K562 (cell line): ENCODE measurements around the gene IGFBP4. TPM values are rescaled to one million over a fixed set of nuclear protein-coding genes. Genes with fewer than 3 reads are reported as not detected.
A peak's percentile ranks its signal among the peaks of the same experiment; 100 is the strongest.

ENCODE experiments used
- ATAC-seq: fragments of 200-7000 bp; cut with Tn5 transposase; 3 replicates; pipeline ENCODE4 v1.9.1; 2020; ENCODE audit warnings: moderate library complexity
- BruUV-seq: library from RNA; stranded (reverse); fragments of 400-500 nt; replicated peaks from 2 replicates; lab custom pipeline; 2021; lab: Mats Ljungman, UMichigan
- CTCF ChIA-PET: fragments of 300-600 bp; formaldehyde crosslinking; extraction: SDS; loops from one replicate; lab custom pipeline; 2021; ENCODE audit warnings: low intra/inter-chr PET ratio; lab: Yijun Ruan, JAX
- POLR2A ChIA-PET: fragments of 300-600, 350-650 bp; sonication (Branson Sonifier 250); formaldehyde crosslinking; extraction: SDS; loops from one replicate; lab custom pipeline; 2021; ENCODE audit warnings: antibody characterized with exemption, inconsistent platforms; lab: Yijun Ruan, JAX
- DNase-seq, 4 experiments: peaks; one replicate each; pipeline versions ENCODE4 v3.0.0 to v3.0.0-alpha.2; 2011 to 2018; ENCODE audit warnings: low spot score in 3 of 4, mixed read lengths in 3 of 4; ENCODE audit errors: extremely low read depth in 1 of 4
- FAIRE-seq: peaks from 2 replicates; lab custom pipeline; 2011; peaks lifted over from hg19 to GRCh38; lab: Jason Lieb, UNC
- H2AFZ ChIP-seq: 2 replicates; pipeline ENCODE4 v1.6.0; 2011; ENCODE audit warnings: low read depth, low read length, control low read depth, inconsistent platforms
- H3K27ac ChIP-seq: fragments of 200-600 bp; 3 replicates; pipeline ENCODE4 v1.8.0; 2011; ENCODE audit warnings: low read depth, mild to moderate bottlenecking, control low read depth, inconsistent platforms, low read length, moderate library complexity, mixed read lengths; ENCODE audit errors: extremely low read depth
- H3K27me3 ChIP-seq, 2 experiments: fragments of 300-600 bp in 1 of 2; 2 replicates in 1 of 2; 3 replicates in 1 of 2; pipeline versions ENCODE4 v1.6.0 to v1.8.0; 2011; ENCODE audit warnings: inconsistent platforms in 2 of 2, low read length in 2 of 2, mild to moderate bottlenecking in 1 of 2, mixed read lengths in 1 of 2, moderate library complexity in 1 of 2; ENCODE audit not compliant: control insufficient read depth in 2 of 2, insufficient read depth in 2 of 2
- H3K36me3 ChIP-seq: fragments of 300-600 bp; 3 replicates; pipeline ENCODE4 v1.8.0; 2011; ENCODE audit warnings: mild to moderate bottlenecking, low read length, inconsistent platforms; ENCODE audit not compliant: control insufficient read depth, insufficient read depth
- H3K4me1 ChIP-seq, 2 experiments: fragments of 200-600 bp in 1 of 2; replicated peaks in 1 of 2; 2 replicates in 1 of 2; 3 replicates in 1 of 2; pipeline versions ENCODE4 v1.5.1 to v1.8.0; 2011; ENCODE audit warnings: inconsistent platforms in 2 of 2, low read length in 2 of 2, mild to moderate bottlenecking in 1 of 2, mixed read lengths in 1 of 2, moderate library complexity in 1 of 2; ENCODE audit not compliant: control insufficient read depth in 2 of 2, insufficient read depth in 2 of 2
- H3K4me2 ChIP-seq: 2 replicates; pipeline ENCODE4 v1.6.1; 2011; ENCODE audit warnings: low read length, control low read depth, inconsistent platforms, mixed read lengths; ENCODE audit not compliant: insufficient read depth
- H3K4me3 ChIP-seq: fragments of 200-600 bp; sonication (generic), shearing (Covaris generic); 2 replicates; pipeline ENCODE4 v1.5.1; 2016; ENCODE audit warnings: control low read depth, inconsistent platforms
- H3K79me2 ChIP-seq: fragments of 200-600 bp; 3 replicates; pipeline ENCODE4 v1.8.0; 2011; ENCODE audit warnings: low read length, inconsistent platforms; ENCODE audit not compliant: control insufficient read depth, insufficient read depth
- H3K9ac ChIP-seq, 2 experiments: 2 replicates each; pipeline versions ENCODE4 v1.6.0 to v1.6.1; 2011; ENCODE audit warnings: low read depth in 2 of 2, low read length in 2 of 2, control low read depth in 1 of 2, inconsistent platforms in 1 of 2, mild to moderate bottlenecking in 1 of 2, mixed read lengths in 1 of 2; ENCODE audit not compliant: insufficient read depth in 1 of 2
- H3K9me1 ChIP-seq: one replicate; pipeline ENCODE4 v1.6.0; 2011; ENCODE audit warnings: inconsistent platforms, mild to moderate bottlenecking, low read length, moderate library complexity; ENCODE audit not compliant: control insufficient read depth, insufficient read depth
- H3K9me3 ChIP-seq: replicated peaks from 2 replicates; pipeline ENCODE4 v1.5.1; 2011; ENCODE audit warnings: low read depth, low read length, inconsistent platforms; ENCODE audit not compliant: control insufficient read depth, insufficient read depth
- H4K20me1 ChIP-seq: replicated peaks from 2 replicates; pipeline ENCODE4 v1.6.1; 2011; ENCODE audit warnings: low read length, inconsistent platforms, mixed read lengths; ENCODE audit not compliant: control insufficient read depth, insufficient read depth
- ARID1B ChIP-seq: fragments of 450-650 bp; IDR thresholded peaks from 2 replicates; pipeline ENCODE4 v1.6.1; 2016; ENCODE audit warnings: antibody characterized with exemption, mild to moderate bottlenecking, inconsistent platforms
- ATF1 ChIP-seq, 2 experiments: fragments of 450-650 bp in 1 of 2; IDR thresholded peaks; 2 replicates each; pipeline ENCODE4 v1.6.1; 2016; ENCODE audit warnings: missing compliant biosample characterization in 1 of 2, missing genetic modification characterization in 1 of 2
- FOSL1 ChIP-seq: fragments of 200-800 bp; sonication (Bioruptor generic); conservative IDR thresholded peaks from 2 replicates; pipeline ENCODE4 v1.6.1; 2016; ENCODE audit warnings: missing genetic modification characterization, missing compliant biosample characterization
- HDAC1 ChIP-seq, 2 experiments: fragments of 450-650 bp; IDR thresholded peaks; 2 replicates each; pipeline ENCODE4 v1.6.1; 2016 to 2017; ENCODE audit warnings: inconsistent platforms in 1 of 2, mild to moderate bottlenecking in 1 of 2, moderate library complexity in 1 of 2
- HDGF ChIP-seq: fragments of 450-650 bp; IDR thresholded peaks from 2 replicates; pipeline ENCODE4 v1.6.1; 2016
- NCOA2 ChIP-seq, 2 experiments: fragments of 450-650 bp; IDR thresholded peaks; 2 replicates each; pipeline ENCODE4 v1.6.1; 2018; ENCODE audit warnings: mild to moderate bottlenecking in 2 of 2, moderate library complexity in 1 of 2; ENCODE audit not compliant: partially characterized antibody in 2 of 2
- NFIX ChIP-seq: fragments of 250-450 bp; sonication (Bioruptor Pico); IDR thresholded peaks from 2 replicates; pipeline ENCODE4 v1.4.0; 2020; ENCODE audit warnings: low read depth, mild to moderate bottlenecking, moderate library complexity
- VEZF1 ChIP-seq: fragments of 200-800 bp; sonication (Bioruptor generic); IDR thresholded peaks from 2 replicates; pipeline ENCODE4 v1.6.1; 2017; ENCODE audit warnings: missing genetic modification characterization, missing compliant biosample characterization
- XRCC3 ChIP-seq: fragments of 450-650 bp; IDR thresholded peaks from 2 replicates; pipeline ENCODE4 v1.6.1; 2017; ENCODE audit warnings: mild to moderate bottlenecking, moderate library complexity
- ZNF23 ChIP-seq: fragments of 250-450 bp; sonication (Bioruptor Pico); IDR thresholded peaks from 2 replicates; pipeline ENCODE4 v1.4.0; 2020; ENCODE audit warnings: mild to moderate bottlenecking
- ZNF668 ChIP-seq: fragments of 250-450 bp; sonication (Bioruptor Pico); IDR thresholded peaks from 2 replicates; pipeline ENCODE4 v1.8.0; 2022; ENCODE audit warnings: mild to moderate bottlenecking, inconsistent platforms
- WGBS: fragments of 100-300 bp; shearing (Covaris generic); methylation state at CpG from one replicate; pipeline ENCODE4 v1.1.6; 2016; ENCODE audit warnings: low coverage, mixed read lengths; ENCODE audit not compliant: insufficient coverage; ENCODE audit errors: missing lambda C conversion rate; 5-methylcytosine and 5-hydroxymethylcytosine counted together
- in situ Hi-C: fragments of 300-500 bp; cut with MboI; formaldehyde crosslinking; loops from 4 replicates; pipeline ENCODE4 v1.15.0; 2018; ENCODE audit warnings: inconsistent platforms, mixed read lengths
- intact Hi-C: fragments of 100-400 bp; cut with micrococcal nuclease; formaldehyde crosslinking; loops from 2 replicates; pipeline ENCODE4 v1.14.2; 2022
- polyA plus RNA-seq, 8 experiments: library from polyadenylated mRNA; depleted of rRNA in 4 of 8; stranded (reverse) in 5 of 8; unstranded in 3 of 8; fragments of >200 nt; fragmentation: Nextera tagmentation in 2 of 8; fragmentation: Illumina TruSeq in 1 of 8; extraction: Ambion mirVana in 2 of 8; extraction: Trizol in 1 of 8; gene quantifications; 2 replicates each; pipeline versions ENCODE4 v1.2.1 to v1.2.3, GENCODE V29; 2011 to 2014; ENCODE audit warnings: inconsistent platforms in 1 of 8, missing spikeins in 1 of 8
- total RNA-seq, 7 experiments: library from RNA; depleted of rRNA in 6 of 7; stranded (reverse); fragments of >200 nt in 6 of 7; fragmentation: Illumina TruSeq in 2 of 7; extraction: Trizol in 2 of 7; gene quantifications; 2 replicates each; pipeline versions ENCODE4 v1.2.1 to v1.2.3, GENCODE V29; 2011 to 2021; ENCODE audit warnings: low replicate concordance in 1 of 7
- TF ChIP-seq, protein P1 (sequence below): fragments of 250-450 bp; sonication (Bioruptor Pico); IDR thresholded peaks from 2 replicates; pipeline ENCODE4 v1.9.0; 2021; ENCODE audit warnings: mild to moderate bottlenecking, inconsistent platforms
- TF ChIP-seq, protein P2 (sequence below): fragments of 450-650 bp; IDR thresholded peaks from 2 replicates; pipeline ENCODE4 v1.7.0; 2016; ENCODE audit warnings: borderline replicate concordance
- TF ChIP-seq, protein P3 (sequence below), 2 experiments: fragments of 450-650 bp; IDR thresholded peaks; 2 replicates each; pipeline ENCODE4 v1.6.1; 2016

The IGFBP4 gene
- total and polyA plus RNA-seq, 9 of the 15 experiments (the other 6 are each of a cell fraction or from before 2014, with no cell fraction given): 8.8 to 99.8 (median 18.6) TPM

DNA sequence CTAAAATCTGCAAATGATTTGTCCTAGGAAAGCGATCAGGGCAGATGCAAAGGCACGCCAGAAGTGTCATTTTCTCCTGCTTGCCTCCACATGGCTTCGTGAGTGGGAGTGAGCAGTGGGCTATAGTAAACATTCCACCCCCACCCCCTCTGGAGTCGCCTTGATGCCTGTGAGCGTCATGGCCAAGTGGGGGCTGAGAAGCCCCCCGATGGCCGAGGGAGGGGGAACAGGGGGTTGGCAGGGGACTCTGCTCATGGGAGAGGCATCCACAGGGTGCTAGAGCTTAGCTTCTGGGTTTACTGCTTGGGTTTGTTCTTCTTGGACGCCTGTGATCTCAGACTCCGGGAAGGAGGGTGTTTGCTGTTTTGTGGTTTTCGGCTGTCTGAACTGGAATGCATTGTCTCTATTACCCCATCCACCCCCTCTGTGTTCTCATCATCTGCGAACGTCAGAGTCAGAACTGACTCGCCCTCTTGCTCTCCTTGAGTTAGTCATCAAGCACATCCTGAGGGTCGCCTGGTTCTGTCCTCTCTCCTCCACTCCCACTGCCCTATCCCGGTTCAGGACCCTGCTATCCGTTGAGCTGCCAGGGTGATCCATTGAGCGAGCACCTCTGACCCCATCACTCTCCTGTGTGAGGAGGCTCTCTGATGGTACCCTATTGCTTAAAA, 42.7 kb downstream of the IGFBP4 start:
- H3K4me2 ChIP-seq: peak overlapping the region; percentile 44
- FAIRE-seq: peak; percentile 89
- ATAC-seq: peak; percentile 39
- H3K79me2 ChIP-seq: no peaks in the 10 kb centered on the region
- H2AFZ ChIP-seq: 0 out of 2 replicates have a peak overlapping the region, but pooled peaks have one; percentile 14
- peaks cover 34 to 35% of the 10 kb centered on the region in 2 experiments for H3K4me1 ChIP-seq
- in situ Hi-C loops (no loop called here), intact Hi-C loops (no loop called here)
- WGBS: 9% methylated on average over 17 of the region's 17 CpGs
- ChIA-PET CTCF (no interaction called here), POLR2A (interaction anchor here (0.7 to 2.9 kb wide), 3 partner anchors 10 to 1035 kb away, joined by 3 to 13 read pairs (median 3); no protein-coding TSS in a partner anchor)
- peak in 3 of 4 experiments; percentile 31 to 69 (median 59) for DNase-seq
- H3K27ac ChIP-seq: peak overlapping the region; percentile 32; the same call in 1 of the 3 replicates
- H3K4me3 ChIP-seq: no peak overlapping the region
- no peaks in the 10 kb centered on the region for H3K9me1 ChIP-seq
- H4K20me1 ChIP-seq: no peaks in the 10 kb centered on the region
- no peaks in the 10 kb centered on the region for H3K36me3 ChIP-seq
- H3K9me3 ChIP-seq: no peaks in the 10 kb centered on the region
- no peaks in the 10 kb centered on the region for H3K27me3 ChIP-seq
- peak overlapping the region in 1 of 2 experiments; percentile 81; a peak in 2 of 4 replicates for H3K9ac ChIP-seq
- BruUV-seq: no TSS peak
- TF ChIP-seq ARID1B (peak; percentile 41; the same call in 1 of the 2 replicates), NCOA2 (IDR thresholded peaks at IDR 0.05; ENCODE audit: partially characterized antibody in 2 of 2) (no peak), HDAC1 (IDR thresholded peaks at IDR 0.05) (no peak; a peak in 1 of 4 replicates), NFIX (CRISPR knock-in tag) (no peak), ZNF23 (no peak), VEZF1 (CRISPR knock-in tag) (peak; percentile 40), XRCC3 (no peak), FOSL1 (tag) (peak; percentile 49), HDGF (no peak), ZNF668 (CRISPR knock-in tag) (no peak), ATF1 (CRISPR knock-in tag; IDR thresholded peaks at IDR 0.05) (no peak), ATF1 (tag; IDR thresholded peaks at IDR 0.05) (0 out of 2 replicates have a peak, but pooled peaks have one; percentile 10)
- TF ChIP-seq, protein P1, sequence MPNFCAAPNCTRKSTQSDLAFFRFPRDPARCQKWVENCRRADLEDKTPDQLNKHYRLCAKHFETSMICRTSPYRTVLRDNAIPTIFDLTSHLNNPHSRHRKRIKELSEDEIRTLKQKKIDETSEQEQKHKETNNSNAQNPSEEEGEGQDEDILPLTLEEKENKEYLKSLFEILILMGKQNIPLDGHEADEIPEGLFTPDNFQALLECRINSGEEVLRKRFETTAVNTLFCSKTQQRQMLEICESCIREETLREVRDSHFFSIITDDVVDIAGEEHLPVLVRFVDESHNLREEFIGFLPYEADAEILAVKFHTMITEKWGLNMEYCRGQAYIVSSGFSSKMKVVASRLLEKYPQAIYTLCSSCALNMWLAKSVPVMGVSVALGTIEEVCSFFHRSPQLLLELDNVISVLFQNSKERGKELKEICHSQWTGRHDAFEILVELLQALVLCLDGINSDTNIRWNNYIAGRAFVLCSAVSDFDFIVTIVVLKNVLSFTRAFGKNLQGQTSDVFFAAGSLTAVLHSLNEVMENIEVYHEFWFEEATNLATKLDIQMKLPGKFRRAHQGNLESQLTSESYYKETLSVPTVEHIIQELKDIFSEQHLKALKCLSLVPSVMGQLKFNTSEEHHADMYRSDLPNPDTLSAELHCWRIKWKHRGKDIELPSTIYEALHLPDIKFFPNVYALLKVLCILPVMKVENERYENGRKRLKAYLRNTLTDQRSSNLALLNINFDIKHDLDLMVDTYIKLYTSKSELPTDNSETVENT: no peak
- TF ChIP-seq, protein P2, sequence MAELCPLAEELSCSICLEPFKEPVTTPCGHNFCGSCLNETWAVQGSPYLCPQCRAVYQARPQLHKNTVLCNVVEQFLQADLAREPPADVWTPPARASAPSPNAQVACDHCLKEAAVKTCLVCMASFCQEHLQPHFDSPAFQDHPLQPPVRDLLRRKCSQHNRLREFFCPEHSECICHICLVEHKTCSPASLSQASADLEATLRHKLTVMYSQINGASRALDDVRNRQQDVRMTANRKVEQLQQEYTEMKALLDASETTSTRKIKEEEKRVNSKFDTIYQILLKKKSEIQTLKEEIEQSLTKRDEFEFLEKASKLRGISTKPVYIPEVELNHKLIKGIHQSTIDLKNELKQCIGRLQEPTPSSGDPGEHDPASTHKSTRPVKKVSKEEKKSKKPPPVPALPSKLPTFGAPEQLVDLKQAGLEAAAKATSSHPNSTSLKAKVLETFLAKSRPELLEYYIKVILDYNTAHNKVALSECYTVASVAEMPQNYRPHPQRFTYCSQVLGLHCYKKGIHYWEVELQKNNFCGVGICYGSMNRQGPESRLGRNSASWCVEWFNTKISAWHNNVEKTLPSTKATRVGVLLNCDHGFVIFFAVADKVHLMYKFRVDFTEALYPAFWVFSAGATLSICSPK: no peak
- TF ChIP-seq, protein P3, sequence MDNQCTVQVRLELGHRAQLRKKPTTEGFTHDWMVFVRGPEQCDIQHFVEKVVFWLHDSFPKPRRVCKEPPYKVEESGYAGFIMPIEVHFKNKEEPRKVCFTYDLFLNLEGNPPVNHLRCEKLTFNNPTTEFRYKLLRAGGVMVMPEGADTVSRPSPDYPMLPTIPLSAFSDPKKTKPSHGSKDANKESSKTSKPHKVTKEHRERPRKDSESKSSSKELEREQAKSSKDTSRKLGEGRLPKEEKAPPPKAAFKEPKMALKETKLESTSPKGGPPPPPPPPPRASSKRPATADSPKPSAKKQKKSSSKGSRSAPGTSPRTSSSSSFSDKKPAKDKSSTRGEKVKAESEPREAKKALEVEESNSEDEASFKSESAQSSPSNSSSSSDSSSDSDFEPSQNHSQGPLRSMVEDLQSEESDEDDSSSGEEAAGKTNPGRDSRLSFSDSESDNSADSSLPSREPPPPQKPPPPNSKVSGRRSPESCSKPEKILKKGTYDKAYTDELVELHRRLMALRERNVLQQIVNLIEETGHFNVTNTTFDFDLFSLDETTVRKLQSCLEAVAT (IDR thresholded peaks at IDR 0.05): peak in 1 of 2 experiments; percentile 79; a peak in 2 of 4 replicates
